Astrocyte of the cerebellum (primary cell): ENCODE measurements around the gene GIMAP8.

Experiments used
- DNase-seq: peaks from one replicate; pipeline ENCODE4 v3.0.0-alpha.2; 2011; ENCODE audit warnings: low read depth
- H3K4me3 ChIP-seq: 2 replicates; pipeline ENCODE4 v1.5.1; 2011; ENCODE audit warnings: mild to moderate bottlenecking, low read depth, low read length, moderate library complexity
- CTCF ChIP-seq: IDR thresholded peaks from 2 replicates; pipeline ENCODE4 v1.5.1; 2012; ENCODE audit warnings: low read length, low read depth, moderate library complexity, mild to moderate bottlenecking; ENCODE audit errors: missing control alignments
- in situ Hi-C: cut with HindIII; loops from 2 replicates; pipeline ENCODE4 v1.10.0; 2017; ENCODE audit warnings: low sequenced_read_pairs

Gene GIMAP8

DNA sequence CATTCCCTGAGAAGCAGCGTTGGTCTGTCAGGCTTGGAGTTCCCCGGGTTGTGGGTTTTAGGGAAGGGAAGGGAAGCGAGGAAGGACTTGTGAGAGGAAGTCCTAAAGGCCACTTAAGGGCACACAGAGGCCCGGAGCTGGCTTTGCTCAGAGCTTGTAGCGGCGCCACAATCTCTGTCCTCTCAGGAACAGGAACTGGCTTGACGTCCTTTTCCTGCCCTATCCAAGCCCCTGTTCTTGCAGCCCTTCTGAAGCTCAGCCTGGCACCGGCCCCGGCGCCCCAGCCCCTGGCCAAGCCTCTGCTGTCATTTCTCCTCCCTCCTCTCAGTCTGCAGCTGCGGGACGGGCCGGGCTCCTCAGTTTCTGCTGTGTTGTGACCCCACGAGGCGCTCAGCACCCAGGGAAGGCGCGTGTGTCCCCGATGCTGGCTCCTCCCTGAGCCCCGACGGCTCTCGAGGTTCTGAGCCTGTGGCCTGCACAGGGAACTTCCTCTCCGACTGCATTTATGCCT lies at the start of gene GIMAP8:
Gene GIMAP8 (plus strand): TSS at position 140 of the 511 bp plus-strand sequence. CDS start 16,069 bp downstream, outside the sequence.
- in situ Hi-C loops, result no loop called here
- no peak for DNase-seq
- H3K4me3 ChIP-seq, result no peak within 1 kb of the TSS
- TF ChIP-seq CTCF, result no peak

DNA sequence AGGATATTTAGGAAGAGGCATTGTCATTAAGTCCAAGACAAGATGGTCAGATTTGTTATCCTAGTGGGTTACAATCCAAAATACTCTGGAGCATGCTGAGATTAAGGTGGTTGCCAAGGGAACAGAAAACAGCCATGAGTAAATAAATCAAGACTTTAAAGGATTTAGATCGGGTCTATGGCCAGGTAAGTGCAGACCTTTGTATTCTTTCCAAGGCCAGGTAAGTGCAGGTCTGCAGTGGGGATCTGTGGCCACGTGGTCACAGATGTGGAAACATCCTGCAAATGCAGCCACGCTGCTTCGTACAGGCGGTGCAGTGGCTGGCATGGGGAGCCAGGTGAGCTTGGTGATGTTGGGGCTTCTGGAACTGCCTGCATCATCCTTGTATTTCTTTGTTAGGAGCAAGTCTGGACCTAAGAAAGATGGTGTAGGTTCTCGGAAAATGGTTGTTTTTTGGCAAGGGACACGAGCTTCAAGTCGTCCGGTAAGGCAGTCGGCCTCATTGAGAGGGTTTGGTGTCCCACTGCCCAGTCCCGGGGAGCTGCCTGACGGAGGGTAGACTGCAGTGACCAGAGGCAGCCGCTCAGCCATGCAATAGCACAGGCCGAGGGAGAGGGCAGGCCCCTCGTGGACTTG lies 49.5 kb upstream of the GIMAP8 start:
- in situ Hi-C loops, result no loop called here

DNA sequence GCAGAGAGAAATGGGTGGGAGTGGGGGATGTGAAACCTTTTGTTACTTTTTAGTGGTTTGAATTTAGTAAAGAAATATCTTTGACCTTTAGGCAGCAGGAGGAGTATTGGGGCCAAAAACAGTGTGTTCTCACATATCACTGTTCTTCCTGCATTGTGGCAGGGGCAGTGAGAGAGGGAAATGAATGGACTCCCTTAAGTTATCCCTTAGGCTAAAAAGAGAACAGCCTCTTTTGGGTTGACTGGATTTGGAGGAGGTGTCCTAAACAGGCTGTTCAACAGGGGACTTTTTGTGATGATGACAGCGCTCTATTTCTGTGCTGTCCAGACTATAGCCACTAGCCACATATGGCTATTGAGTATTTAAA lies 49.0 kb upstream of the GIMAP8 start:
- no peak overlapping the region for H3K4me3 ChIP-seq
- DNase-seq, result no peak
- in situ Hi-C loops, result no loop called here
- TF ChIP-seq CTCF, result no peak

More for the DNA sequence above, 49.5 kb upstream of the GIMAP8 start:
- DNase-seq, result no peak
- H3K4me3 ChIP-seq, result no peak overlapping the region
- no peak for TF ChIP-seq CTCF

GRCh38 chr7:150401861-150402631 lies 48.4 kb upstream of the GIMAP8 start:
- no peak for TF ChIP-seq CTCF
- in situ Hi-C loops, result no loop called here
- H3K4me3 ChIP-seq, result no peak overlapping the region
- DNase-seq, result no peak

GRCh38 chr7:150402671-150403321 lies 47.6 kb upstream of the GIMAP8 start:
- H3K4me3 ChIP-seq, result no peak overlapping the region
- no peak for DNase-seq
- TF ChIP-seq CTCF, result no peak
- in situ Hi-C loops, result no loop called here

GRCh38 chr7:150403376-150404171 lies 46.9 kb upstream of the GIMAP8 start:
- TF ChIP-seq CTCF, result no peak
- H3K4me3 ChIP-seq, result no peak overlapping the region
- in situ Hi-C loops, result no loop called here
- DNase-seq, result no peak
